GM18868 (cell line): ENCODE measurements around the gene CCDC196.

Experiments
- ATAC-seq: cut with Tn5 transposase; IDR thresholded peaks from one replicate; pipeline ENCODE4 v1.9.1; 2021; ENCODE audit warnings: mild to moderate bottlenecking, moderate library complexity; ENCODE audit not compliant: unreplicated experiment

Gene CCDC196

DNA sequence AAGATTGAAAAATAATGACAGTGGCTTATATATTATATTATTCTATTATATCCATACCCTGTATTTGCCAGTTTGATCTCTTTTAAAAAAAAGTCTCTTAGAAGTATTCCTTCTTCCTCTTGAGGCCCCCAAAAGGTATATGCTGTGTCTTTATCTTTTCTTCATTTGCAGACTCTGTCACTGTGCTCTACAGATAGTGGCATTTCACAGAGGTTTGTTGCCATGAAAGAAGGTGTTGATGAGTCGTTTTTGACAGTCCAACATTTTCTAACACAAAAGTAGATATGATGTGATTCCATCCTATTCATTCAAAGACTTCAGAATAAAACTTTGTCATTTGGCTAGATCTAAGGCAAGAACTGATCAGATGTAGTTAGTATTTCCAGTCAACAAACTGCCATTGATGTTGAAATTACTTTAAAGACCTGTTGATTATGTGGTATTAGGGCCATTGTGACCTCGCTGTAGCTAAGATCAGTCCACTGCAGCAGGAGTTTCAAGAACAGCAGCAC, at the start of gene CCDC196:
Gene CCDC196, plus strand, starts transcription at position 462 of the 512 bp plus-strand sequence. CDS start 132 bp downstream, outside the sequence.
- no peak for ATAC-seq

GRCh38 chr14:66440801-66441200, 45.4 kb upstream of the CCDC196 start:
- ATAC-seq: no peak

DNA sequence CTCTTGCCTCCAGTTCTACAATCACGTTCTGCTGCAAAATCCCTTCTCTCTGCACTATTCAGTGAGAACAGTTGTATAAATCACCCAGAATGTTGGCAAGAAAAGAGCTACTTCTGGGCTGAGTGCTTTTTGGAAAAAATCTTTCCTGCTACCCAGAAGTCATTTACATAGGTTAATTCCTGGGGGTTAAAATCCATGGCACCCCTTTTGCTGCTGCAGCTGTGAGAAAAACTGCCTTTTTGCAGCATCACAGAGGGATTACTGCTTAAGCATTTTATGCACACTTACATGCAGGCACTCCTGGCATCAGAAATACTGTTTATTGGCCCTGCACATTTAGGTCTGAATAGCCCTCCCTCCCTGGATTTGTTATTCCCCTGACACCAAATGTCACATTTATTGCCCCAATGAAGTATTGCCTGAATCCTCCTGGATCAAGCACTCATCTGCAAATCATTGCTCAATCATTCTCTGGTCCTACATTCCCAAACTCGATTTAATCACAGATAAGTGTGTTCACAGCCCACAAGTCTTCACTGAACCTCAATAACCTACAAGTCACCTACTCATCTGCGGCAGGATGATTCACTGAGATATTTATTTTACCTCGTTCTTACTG, 43.1 kb upstream of the CCDC196 start:
- no peak for ATAC-seq

- no peak for ATAC-seq
Observed at GRCh38 chr14:66443785-66444184, 42.4 kb upstream of the CCDC196 start.

DNA sequence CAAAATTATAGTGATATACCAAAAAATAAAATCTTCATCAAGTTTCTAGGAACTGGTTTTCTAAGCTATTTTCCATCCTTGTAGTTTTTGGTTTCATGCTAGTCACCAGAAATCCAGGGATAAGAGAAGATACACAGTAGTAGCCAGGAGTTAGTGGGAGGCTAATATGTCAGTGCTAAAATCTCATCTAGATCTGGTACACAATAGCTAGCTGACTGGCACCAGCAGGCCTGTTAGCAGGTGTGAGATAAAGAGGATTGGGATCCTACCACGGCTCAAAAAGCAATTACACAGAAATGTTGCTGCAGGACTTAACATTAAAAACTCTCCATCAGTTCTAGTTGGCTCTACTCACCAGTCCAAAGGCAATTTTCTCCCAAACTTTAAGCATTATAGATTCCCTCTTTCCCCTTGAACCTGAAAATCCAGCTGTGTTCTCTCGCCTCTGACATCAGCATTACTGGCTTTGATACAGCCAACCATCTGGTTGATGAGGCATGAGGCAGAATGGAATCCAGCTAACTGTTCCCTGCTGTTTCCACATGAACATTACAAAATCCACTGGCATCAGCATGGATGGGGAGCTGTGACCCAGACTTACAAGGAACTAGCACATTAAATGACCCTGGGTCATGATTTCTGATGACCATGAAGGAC, 41.8 kb upstream of the CCDC196 start:
- ATAC-seq: no peak

- no peak for ATAC-seq
Observed at GRCh38 chr14:66445936-66446335, 40.2 kb upstream of the CCDC196 start.

GRCh38 chr14:66453469-66453868, 32.7 kb upstream of the CCDC196 start:
- no peak for ATAC-seq

GRCh38 chr14:66459603-66460002, 26.6 kb upstream of the CCDC196 start:
- ATAC-seq: no peak

DNA sequence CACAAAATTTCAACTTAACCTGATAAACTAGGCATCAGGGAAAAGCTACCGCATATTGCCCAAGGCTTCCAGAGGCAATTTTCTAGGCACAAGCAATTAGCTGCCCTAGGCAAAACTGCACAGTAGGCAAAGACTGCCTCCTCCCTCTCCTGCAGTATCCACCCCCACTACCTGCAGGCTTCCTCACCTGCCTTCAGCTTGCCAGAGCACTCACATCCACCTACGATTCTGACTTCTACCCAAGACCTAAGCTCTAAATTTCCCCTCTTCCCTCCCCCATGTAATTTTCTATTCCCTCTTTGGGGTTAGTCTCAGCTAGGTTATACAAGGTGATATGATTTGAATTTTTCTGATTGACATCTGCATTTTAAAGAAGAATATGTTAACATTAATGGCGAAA, 21.9 kb upstream of the CCDC196 start:
- ATAC-seq: no peak

DNA sequence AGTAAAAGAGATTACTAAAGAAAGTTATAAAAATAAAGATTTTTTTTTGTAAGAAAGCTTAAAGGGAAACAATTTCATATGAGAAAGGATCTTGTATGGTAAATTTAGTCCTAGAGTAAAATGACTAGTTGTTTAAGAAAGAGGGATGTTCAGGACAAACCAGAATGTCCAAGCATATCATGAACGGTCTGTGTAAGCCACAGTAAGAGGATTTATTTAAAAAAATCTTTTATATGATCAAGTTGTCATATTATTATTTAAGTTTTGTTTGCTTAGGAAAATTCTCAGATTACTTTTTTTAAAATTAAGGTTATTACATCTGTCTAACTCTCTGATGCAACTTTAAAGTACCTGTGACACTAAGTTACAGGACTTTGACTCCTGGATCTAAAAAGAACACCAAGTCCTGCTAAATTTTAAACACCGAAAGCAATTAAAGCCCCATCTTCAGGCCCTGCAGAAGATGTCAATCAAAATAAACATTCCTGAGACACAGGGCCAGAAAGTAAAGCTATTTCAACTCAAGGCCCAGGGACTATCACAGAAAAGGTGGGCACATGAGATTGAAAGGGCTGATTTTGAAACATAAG, 17.3 kb upstream of the CCDC196 start:
- ATAC-seq: no peak

- no peak for ATAC-seq
Observed at GRCh38 chr14:66471584-66471983, 14.6 kb upstream of the CCDC196 start.

- no peak for ATAC-seq
Observed at GRCh38 chr14:66472251-66472650, 13.9 kb upstream of the CCDC196 start.

GRCh38 chr14:66473223-66473622, 12.9 kb upstream of the CCDC196 start:
- ATAC-seq: no peak

GRCh38 chr14:66476964-66477363, 9.2 kb upstream of the CCDC196 start:
- ATAC-seq: no peak

DNA sequence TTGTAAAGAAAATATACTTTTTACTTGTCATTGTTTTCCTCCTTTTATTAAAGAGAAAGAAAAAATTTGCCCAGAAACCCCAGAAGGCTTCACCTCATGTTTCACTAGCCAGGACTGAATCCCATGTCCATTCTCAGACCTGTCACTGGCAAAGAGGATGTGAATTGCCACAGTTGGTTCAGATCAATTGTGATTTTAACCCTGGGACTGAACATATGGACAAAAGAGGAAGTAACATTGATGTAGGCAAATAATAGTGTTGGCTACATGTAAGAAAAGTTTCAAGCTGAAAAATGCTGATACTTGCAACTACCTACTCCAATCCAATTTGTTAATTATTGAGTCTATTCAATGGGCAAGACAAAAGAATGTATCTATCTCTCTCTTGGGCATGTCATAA, 8.6 kb upstream of the CCDC196 start:
- no peak for ATAC-seq

DNA sequence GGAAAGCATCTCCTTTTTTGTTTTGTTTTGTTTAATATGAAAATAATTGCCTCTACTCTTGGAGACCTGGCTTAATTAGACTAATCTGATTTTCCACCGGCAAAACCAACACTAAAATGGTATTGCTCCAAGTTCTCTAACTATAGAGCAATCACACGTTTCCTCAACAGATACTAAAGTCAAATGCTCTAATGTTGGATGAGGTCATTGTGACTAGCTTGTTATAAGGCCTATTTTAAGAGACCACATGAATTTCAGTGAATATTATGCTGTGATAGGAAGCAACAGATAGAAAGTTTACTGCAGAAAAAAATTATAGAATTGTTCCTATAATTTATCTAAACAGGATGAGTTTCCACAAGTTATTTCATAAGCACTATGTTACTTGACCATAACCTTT, 3.3 kb upstream of the CCDC196 start:
- ATAC-seq: no peak

GRCh38 chr14:66483322-66483721, 2.8 kb upstream of the CCDC196 start:
- no peak for ATAC-seq

- no peak for ATAC-seq
Observed at GRCh38 chr14:66485029-66485428, 1.1 kb upstream of the CCDC196 start.

- no peak for ATAC-seq
Observed at GRCh38 chr14:66487164-66487563, 993 bp downstream of the CCDC196 start.

GRCh38 chr14:66490143-66491111, 4.3 kb downstream of the CCDC196 start:
- no peak for ATAC-seq

DNA sequence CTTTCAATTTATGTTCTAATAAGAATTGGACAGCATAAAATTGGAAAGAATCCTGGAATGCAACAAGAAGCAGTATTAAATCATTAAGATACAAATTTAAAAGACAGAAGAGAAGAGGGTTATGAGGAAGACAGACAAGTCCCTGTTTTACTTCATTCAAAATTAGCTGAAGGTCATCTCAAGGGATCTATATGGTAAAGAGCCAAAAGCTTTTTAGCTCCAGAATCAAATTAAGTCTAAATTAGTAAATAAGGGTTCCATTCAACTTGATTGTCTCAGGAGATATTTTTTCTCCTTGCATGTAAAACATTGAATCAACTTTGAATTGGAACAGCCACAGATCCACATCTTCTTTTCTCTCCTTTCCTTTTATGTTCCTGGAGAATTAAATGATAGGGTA, 7.6 kb downstream of the CCDC196 start:
- no peak for ATAC-seq
